ENCODE data around the gene MLXIP.
"Not testable (repeated sequence)": the region's sequence is repeated elsewhere in the genome, so short reads cannot be mapped to it uniquely, and the experiment has no call there.

Gene MLXIP

GRCh38 chr12:122054842-122055520, 23.6 kb upstream of the MLXIP start:
- no peak for FAIRE-seq

- FAIRE-seq: not testable (repeated sequence)
Measured at GRCh38 chr12:122056406-122056805, 22.1 kb upstream of the MLXIP start.

- FAIRE-seq: no peak
Measured at GRCh38 chr12:122057007-122057735, 21.4 kb upstream of the MLXIP start.

- no peak for FAIRE-seq
Measured at GRCh38 chr12:122057769-122058168, 20.8 kb upstream of the MLXIP start.

- no peak for FAIRE-seq
Measured at GRCh38 chr12:122058549-122059149, 19.9 kb upstream of the MLXIP start.

- FAIRE-seq: no peak
Measured at GRCh38 chr12:122059203-122059960, 19.2 kb upstream of the MLXIP start.

GRCh38 chr12:122060081-122060501, 18.5 kb upstream of the MLXIP start:
- FAIRE-seq: no peak

GRCh38 chr12:122061253-122061652, 17.3 kb upstream of the MLXIP start:
- no peak for FAIRE-seq

- FAIRE-seq: no peak
Measured at GRCh38 chr12:122062832-122063693, 15.5 kb upstream of the MLXIP start.

- FAIRE-seq: no peak
Measured at GRCh38 chr12:122063694-122064024, 14.9 kb upstream of the MLXIP start.

- FAIRE-seq: no peak
Measured at GRCh38 chr12:122064025-122064777, 14.4 kb upstream of the MLXIP start.

- FAIRE-seq: no peak
Measured at GRCh38 chr12:122064780-122065588, 13.6 kb upstream of the MLXIP start.

GRCh38 chr12:122067548-122067947, 11.0 kb upstream of the MLXIP start:
- no peak for FAIRE-seq

GRCh38 chr12:122067966-122068365, 10.6 kb upstream of the MLXIP start:
- FAIRE-seq: no peak

- no peak for FAIRE-seq
Measured at GRCh38 chr12:122072031-122072970, 6.3 kb upstream of the MLXIP start.

GRCh38 chr12:122073815-122074214, 4.7 kb upstream of the MLXIP start:
- FAIRE-seq: no peak

- FAIRE-seq: no peak
Measured at GRCh38 chr12:122076743-122077495, 1.6 kb upstream of the MLXIP start.

- no peak for FAIRE-seq
Measured at GRCh38 chr12:122079033-122079531, 526 bp downstream of the MLXIP start.
